Iris pigment epithelial cell (primary cell): ENCODE results near the gene SLC19A1.
"Not testable (repeated sequence)": the region's sequence is repeated elsewhere in the genome, so short reads cannot be mapped to it uniquely, and the experiment has no call there.

ENCODE experiments used
- DNase-seq: peaks from one replicate; pipeline ENCODE4 v3.0.0-alpha.2; 2011; ENCODE audit warnings: low read depth

The SLC19A1 gene

GRCh38 chr21:45505416-45506021 is 36.7 kb downstream of the SLC19A1 start:
- no peak for DNase-seq

GRCh38 chr21:45504516-45505415 is 37.5 kb downstream of the SLC19A1 start:
- no peak for DNase-seq

- DNase-seq = no peak
Measured at GRCh38 chr21:45504021-45504515, 38.2 kb downstream of the SLC19A1 start.

GRCh38 chr21:45503226-45503625 is 39.0 kb downstream of the SLC19A1 start:
- not testable (repeated sequence) for DNase-seq

DNA sequence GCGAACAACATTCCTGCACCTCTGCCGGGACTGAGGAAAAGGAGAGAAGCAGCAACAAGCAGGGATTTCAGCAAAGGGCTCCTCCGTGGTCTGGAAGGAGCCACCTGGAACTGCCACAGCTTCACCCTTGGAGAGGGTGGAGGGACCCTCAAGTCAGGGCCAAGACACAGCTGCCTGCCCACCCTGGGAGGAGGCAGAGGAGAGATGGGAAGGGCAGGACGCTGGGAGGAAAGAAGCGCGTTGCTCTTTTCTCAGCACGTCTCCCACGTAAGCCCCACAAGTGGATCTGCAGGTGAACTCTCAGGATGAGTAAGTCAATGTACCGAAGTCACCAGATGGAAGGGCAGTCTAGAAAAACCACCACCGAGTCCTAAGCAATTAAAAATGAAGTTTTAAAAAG is 39.6 kb downstream of the SLC19A1 start:
- no peak for DNase-seq

DNA sequence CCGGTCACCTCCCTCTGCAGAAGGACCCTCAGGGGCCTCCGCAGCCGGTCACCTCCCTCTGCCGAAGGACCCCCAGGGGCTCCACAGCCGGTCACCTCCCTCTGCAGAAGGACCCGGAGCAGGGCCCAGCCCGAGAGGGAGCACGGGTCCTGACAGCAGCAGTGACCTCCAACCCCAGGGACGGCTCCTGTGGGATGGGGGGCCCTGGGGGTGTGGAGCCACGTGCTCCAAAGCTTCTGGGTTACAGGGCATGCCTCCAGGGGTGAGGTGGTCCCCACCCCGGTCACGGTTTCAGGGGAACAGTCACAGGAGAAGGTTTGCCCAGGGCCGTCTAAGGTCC is 40.3 kb downstream of the SLC19A1 start:
- no peak for DNase-seq

DNA sequence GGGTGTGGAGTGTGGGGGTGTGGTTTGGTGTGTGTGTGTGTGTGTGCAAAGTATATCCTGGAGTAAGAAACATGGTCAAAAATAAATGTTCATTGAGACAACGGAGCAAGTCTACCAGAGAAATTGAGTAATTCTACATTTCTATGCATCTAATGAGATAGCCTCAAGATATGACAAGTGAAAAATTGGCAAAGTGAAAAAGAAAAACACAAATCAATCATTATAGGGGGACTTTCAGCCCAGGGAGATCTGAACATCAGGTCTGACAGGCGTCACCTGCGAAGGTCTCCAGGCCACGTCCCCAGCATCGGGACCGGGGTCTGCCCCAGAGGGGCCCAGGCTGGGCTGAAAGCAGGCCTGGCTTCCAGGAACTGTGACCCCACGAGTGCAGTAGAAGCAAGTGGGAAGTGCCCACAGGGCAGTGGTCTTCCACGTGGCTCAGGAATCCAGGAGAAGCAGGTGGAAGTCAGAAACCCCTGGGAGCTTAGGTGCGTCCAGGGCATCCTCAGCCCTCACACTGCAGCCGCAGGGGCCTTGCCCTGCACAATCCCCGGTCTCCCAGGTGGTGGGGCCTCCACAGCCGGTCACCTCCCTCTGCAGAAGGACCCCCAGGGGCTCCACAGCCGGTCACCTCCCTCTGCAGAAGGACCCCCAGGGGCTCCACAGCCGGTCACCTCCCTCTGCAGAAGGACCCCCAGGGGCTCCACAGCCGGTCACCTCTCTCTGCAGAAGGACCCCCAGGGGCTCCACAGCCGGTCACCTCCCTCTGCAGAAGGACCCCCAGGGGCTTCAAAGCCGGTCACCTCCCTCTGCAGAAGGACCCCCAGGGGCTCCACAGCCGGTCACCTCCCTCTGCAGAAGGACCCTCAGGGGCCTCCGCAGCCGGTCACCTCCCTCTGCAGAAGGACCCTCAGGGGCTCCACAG is 40.9 kb downstream of the SLC19A1 start:
- DNase-seq = not testable (repeated sequence)

GRCh38 chr21:45499970-45500577 is 42.2 kb downstream of the SLC19A1 start:
- DNase-seq = no peak

DNA sequence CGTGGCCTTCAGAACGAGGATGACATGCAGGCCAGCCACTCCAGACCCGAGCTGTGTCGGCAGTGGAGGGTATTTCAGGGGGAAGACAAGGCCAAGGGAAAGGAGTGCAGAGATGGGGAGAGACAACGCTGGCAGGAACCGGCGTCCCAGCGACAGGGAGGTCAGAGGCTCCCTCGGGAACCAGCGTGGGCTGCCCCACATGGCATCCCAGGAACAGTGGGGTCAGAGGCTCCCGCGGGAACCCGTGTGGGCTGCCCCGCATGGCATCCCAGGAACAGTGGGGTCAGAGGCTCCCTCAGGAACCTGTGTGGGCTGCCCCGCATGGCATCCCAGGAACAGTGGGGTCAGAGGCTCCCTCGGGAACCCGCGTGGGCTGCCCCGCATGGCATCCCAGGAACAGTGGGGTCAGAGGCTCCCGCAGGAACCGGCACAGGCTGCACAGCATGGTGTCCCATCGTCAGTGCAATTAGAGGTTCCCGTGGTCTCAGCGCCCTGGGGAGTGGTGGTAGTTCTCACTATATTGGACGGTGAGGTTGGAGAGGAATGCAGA is 43.0 kb downstream of the SLC19A1 start:
- no peak for DNase-seq

DNA sequence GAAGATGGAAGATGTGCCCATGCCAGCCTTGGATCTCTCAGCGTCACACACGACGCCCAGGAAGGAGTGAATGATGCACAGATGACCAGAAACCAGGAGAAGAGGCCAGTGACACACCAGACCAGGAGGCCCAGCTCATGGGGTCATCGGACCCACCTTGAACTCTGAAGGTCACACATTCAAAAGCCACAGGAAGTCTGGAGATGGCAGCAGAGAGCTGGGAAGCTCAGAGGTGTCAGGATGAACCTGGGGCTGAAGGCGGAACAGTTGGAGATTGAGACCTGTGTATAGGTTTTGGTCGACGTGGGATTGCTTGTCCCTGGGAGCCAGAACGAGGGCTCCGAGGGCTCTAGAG is 43.6 kb downstream of the SLC19A1 start:
- no peak for DNase-seq

DNA sequence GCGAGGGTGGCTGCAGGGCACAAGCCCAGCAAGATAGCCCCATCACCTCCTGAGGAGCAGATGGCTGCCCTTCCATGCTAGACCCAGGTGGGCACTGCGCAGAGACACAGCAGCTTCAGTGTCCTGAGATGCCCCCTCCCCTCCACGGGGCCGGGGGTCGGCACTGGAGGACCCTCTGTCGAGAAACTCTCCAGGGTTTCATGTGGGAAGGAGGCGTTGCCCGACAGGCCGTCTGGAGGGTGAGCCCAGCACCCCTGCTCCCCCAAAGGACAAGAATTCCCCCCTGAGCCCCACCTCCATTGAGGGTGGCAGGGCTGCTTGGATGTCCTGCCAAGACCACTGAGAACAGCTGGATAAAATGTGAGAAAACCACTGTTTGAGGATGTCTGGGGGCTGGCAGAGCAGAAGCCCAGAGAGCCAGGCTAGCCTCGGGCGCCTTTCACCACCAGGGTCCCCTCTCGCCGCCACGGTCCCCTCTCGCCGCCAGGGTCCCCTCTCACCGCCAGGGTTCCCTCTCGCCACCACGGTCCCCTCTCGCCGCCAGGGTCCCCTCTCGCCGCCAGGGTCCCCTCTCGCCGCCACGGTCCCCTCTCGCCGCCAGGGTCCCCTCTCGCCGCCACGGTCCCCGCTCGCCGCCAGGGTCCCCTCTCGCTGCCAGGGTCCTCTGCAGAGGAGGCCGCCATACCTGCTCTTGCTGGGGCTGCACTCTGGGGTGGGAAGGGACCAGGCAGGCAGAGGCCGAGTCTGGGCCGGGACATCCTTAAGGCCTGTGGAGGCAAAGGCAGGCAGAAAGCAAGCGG is 44.2 kb downstream of the SLC19A1 start:
- DNase-seq = no peak

DNA sequence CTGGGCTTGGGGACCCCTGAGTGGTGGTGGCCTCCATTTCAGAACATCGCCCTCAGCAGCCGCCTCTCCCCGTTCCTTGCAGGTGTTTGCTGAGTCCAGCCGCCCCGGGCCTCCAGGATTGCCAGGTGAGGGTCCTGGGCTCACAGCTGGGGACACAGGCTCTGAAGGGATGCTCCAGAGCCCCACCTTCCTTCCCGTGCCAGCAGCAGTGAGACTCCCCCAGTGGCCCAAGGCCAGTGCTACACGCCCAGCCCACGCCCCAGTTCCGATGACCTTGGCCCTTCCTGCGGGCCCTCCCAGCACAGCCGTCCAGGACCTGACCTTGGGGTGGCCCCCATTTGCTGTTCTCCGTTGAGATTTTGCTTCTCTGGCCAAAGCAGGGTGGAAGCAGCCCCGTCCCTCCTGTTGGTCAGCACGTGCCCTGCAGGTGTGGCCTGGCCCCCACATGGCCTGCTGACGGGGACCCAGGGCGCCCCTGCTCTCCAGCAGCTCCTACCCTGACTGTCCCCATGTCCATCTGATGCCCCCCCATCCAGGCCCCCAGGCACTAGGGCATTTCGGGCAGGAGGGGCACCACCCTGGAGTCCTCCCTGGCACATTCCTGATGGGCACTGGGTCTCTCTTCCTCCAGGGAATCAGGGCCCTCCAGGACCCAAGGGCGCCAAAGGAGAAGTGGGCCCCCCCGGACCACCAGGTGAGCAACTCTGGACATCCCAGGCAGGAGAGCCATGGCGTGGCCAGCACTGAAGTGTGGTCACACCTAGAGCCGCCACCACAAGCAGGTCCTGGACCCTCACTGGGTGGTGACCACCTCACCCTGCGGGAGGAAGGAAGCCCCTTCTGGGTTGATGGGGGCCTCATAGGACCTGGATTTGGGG is 45.0 kb downstream of the SLC19A1 start:
- DNase-seq = no peak

DNA sequence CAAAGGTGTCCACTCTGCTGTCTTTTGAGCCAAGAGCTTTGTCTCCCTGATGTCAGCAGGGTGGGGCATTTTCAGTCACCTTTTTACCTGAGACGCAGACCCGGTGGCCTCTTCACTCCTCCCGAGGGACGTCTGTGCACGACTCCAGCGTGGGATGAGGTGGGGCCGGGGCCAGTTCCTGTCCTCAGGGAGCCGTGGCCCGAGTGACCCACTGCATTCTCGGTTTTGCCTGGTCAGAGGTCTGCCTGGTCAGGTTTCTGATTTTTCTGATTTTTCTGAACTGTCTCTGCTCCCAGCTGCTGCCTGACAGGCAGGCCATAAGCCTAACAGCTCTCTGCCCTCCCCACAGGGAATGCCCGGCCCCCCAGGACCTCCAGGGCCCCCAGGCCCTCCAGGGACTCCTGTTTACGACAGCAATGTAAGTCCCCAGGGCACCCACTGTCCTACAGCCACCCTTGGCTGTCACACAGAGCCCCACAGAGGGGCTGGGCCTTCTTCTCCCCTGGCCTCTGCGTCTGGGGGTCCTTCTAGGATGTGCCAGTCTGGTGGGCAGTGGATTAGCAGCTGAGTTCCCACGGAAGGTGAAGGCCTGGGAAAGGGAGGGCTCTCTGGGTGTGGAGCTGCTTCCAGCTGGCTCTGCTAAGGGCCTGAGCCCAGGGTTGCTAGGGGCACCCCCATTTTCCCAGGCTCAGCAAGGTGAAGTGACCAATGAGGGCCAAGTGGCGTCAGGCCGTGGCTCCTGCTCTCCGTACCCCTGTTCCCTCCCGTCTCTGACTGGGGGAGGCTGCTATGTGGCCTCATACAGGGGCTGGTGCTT is 45.9 kb downstream of the SLC19A1 start:
- DNase-seq = no peak

DNA sequence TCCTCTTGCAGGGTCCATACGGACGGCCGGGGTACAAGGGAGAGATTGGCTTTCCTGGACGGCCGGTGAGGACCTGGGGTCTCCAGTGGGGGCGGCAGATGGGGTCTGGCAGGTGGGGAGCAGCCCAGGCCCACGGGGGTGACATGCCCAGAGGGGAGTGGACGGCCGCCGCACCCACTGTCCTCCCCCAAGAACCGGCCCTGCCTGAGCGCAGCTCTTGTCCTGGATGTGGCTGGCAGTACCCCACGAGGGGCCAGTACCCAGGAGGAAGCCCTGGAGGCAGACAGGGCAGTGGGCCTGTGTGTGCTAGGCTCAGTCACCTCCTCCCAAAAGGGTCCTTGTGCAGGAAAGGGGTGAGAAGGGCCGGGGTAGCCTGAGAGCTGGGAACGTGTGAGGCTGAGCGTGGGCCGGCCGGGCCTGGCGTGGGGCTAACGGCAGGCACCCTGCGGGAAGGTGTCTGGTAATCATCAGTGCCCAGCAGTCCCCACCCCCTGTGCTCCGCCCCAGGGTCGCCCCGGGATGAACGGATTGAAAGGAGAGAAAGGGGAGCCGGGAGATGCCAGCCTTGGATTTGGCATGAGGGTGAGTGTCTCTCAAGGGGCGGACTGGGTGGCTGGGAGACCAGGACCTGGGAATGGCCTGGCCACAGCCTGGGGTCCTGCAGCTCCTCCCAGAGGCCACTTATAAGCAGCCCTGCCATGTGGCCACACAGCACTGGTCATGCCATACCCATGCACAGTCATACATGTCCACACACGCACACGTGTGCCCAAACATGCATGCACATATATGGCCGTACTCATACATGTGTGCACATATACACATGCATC is 47.2 kb downstream of the SLC19A1 start:
- DNase-seq = no peak

GRCh38 chr21:45494135-45494850 is 47.9 kb downstream of the SLC19A1 start:
- DNase-seq = no peak

DNA sequence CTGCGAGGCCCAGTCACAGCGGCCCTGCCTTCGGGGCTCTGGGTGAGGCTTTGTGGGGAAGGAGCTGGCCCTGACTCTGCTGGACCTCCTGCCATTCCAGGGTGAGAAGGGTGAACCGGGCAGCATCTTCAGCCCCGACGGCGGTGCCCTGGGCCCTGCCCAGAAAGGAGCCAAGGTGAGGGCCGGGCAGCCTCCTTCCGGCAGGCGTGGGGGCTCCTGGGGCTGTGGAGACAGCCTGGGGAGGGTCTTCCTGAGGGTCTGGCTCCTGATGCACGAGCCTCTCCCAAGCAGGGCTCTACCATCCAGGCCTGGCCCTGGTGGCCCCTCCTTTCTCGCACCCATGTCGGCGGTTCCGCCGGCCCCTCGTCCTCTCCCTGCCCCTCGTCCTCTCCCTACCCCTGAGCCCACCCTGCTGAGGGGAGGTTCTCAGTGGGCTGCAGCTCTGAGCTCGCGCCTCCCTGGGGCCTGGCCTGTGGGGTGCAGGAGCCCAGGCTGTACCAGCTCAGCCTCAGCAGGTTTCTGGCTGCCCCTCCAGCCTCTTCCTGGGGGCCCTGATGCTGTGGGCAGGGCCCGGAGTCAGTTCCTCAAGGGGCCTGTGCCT is 48.7 kb downstream of the SLC19A1 start:
- DNase-seq = no peak

DNA sequence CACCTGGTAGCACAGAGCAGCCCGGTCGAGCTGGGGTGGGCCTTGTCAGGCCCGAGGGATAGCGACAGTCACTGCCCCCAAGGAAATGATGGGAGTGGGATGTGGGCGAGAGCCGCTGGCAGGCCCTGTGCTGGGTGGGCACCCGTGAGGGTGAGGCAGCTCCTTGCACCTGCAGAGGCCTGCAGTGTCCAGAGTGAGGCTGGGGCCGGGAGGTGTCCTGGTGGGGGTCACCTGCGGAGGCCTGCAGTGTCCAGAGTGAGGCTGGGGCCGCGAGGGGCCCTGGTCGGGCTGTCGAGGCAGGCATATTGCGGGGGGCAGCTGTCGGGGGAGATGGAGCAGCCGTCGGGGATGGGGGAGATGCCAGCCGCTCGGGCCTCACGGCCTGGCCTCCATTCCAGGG is 49.5 kb downstream of the SLC19A1 start:
- DNase-seq = no peak
